ENCODE measurements around the gene SPANXB1. TPM values are rescaled to one million over a fixed set of nuclear protein-coding genes. Genes with fewer than 3 reads are reported as not detected.

Gene SPANXB1, protein sequence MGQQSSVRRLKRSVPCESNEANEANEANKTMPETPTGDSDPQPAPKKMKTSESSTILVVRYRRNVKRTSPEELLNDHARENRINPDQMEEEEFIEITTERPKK
- total RNA-seq, result not detected in 2 replicates

DNA sequence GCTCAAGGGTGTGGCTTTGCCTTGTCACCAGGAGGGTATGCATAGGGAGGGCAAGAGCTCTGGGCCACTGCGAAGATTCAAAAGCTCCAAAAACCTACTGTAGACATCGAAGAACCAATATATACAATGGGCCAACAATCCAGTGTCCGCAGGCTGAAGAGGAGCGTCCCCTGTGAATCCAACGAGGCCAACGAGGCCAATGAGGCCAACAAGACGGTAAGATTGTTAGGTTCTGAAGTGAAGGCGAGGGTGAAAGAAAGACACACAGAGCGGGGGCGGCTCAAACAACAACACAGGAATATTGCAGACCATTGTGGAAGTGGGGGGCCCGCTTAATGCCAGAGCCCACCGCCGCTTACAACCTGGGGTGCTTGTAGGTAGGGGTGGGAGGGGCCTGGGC lies at the start of gene SPANXB1:
Gene SPANXB1 (plus strand): TSS at position 27 of the 400 bp plus-strand sequence. CDS start 100 bp downstream, at position 127.

Other genes starting within 250 kb of the SPANXB1 start
- 5.5 and 11.6 TPM in 2 replicates for gene LDOC1, start 174.5 kb downstream of the SPANXB1 start, total RNA-seq
- gene SPANXC, start 239.9 kb downstream of the SPANXB1 start, total RNA-seq, result not detected in 2 replicates

Measured in hair follicular keratinocyte (primary cell).